ENCODE measurements around the gene KIF5C.

- TF ChIP-seq CTCF (IDR thresholded peaks at IDR 0.05) (no peak), POLR2AphosphoS5 (IDR thresholded peaks at IDR 0.05) (no peak), POLR2A (IDR thresholded peaks at IDR 0.05) (no peak), EP300 (IDR thresholded peaks at IDR 0.05) (no peak)
Observed at GRCh38 chr2:148876595-148877402, 1.8 kb downstream of the KIF5C start.

Measured in stomach (tissue), 4 donors.